Left lung (tissue), 10 donors: Measurements from ENCODE around the gene KIF12. TPM values are rescaled to one million over a fixed set of nuclear protein-coding genes. Genes with fewer than 3 reads are reported as not detected.

Experiments
- ATAC-seq: fragments of 200-7000 bp; cut with Tn5 transposase; one replicate; pipeline ENCODE4 v1.9.1; 2020; ENCODE audit warnings: moderate library complexity
- DNase-seq, 4 donors: peaks; one replicate each; pipeline ENCODE4 v3.0.0-alpha.2; 2013 to 2020
- H3K27ac ChIP-seq, 2 donors: fragments of 200-600 bp; sonication (generic) in 1 of 2; one replicate each; pipeline versions ENCODE4 v1.5.0 to v1.8.0; 2020 to 2021
- H3K27me3 ChIP-seq, 2 donors: fragments of 200-600 bp; sonication (generic) in 1 of 2; one replicate each; pipeline versions ENCODE4 v1.5.0 to v1.8.0; 2020 to 2021
- H3K36me3 ChIP-seq, 2 donors: fragments of 200-600 bp; sonication (generic) in 1 of 2; one replicate each; pipeline versions ENCODE4 v1.5.0 to v1.8.0; 2020 to 2021
- H3K4me1 ChIP-seq, 2 donors: fragments of 200-600 bp; one replicate each; pipeline ENCODE4 v1.8.0; 2021
- H3K4me3 ChIP-seq, 2 donors: fragments of 200-600 bp; sonication (generic) in 1 of 2; one replicate each; pipeline versions ENCODE4 v1.5.0 to v1.8.0; 2020 to 2021; ENCODE audit warnings: mild to moderate bottlenecking in 1 of 2
- H3K9me3 ChIP-seq, 2 donors: fragments of 200-600 bp; sonication (generic) in 1 of 2; one replicate each; pipeline versions ENCODE4 v1.5.0 to v1.8.0; 2020 to 2021
- intact Hi-C, 2 donors: fragments of 100-400 bp; cut with DNase I; formaldehyde crosslinking; loops; one replicate each; pipeline versions ENCODE4 v1.11.2 to v1.14.2; 2022
- polyA plus RNA-seq, 6 donors: library from polyadenylated mRNA; unstranded; fragments of 120-200 nt; gene quantifications; one replicate each; pipeline ENCODE4 v1.2.1, GENCODE V29; 2013; ENCODE audit not compliant: insufficient read length in 6 of 6
- total RNA-seq, 2 donors: library from RNA; stranded (reverse); fragmentation: NEBNext Ultra II Directional; extraction: Animal tissue kit (Norgen Biotek cat#: 25700); gene quantifications; one replicate each; pipeline ENCODE4 v1.2.1, GENCODE V29; 2021
- TF ChIP-seq, protein P1 (sequence below), 2 donors: fragments of 200-600 bp; sonication (generic) in 1 of 2; IDR thresholded peaks; one replicate each; pipeline versions ENCODE4 v1.5.0 to v1.8.0; 2021; ENCODE audit warnings: antibody characterized with exemption in 2 of 2
- donor health status: DM: no; HTN: yes; CAD: no.
- donor health status: DM: no; HTN: no; CAD: no.

Gene KIF12
- total and polyA plus RNA-seq, 8 donors: 2.4 to 54.7 (median 43.3) TPM

DNA sequence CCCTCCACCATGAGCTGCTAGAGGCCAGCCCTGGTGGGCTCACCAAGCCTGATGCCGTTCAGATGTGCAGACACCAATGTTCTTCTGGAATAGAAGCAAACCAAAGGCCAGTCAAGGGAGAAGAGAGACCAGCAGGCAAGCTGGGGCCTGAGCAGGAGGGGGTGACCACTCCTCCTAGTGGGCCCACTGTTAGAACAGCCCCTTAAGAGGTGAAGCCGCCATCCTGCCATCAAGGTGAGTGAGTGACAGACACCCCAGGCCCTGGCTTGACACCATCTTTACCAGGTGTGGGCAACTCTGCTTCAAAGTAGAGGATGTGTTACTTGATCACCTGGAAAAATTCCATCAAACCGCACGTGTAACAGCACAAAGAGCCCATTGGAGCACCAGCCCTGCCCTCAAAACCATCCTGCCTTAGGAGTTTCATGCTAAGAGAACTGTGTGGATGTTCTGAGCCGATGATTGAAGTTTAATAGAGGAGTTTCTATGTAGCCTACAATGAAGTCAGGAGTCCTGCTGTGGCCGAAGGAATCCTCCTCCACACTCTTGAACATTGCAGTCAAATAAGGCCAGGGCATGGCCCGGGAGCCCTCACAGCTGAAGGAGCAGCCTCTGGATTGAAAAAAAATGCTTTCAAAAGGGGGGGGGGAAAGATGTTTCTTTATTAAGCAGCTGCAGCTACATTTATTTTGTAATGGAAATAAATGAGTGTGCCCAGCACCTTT, 41.8 kb downstream of the KIF12 start:
- H3K36me3 ChIP-seq: peaks cover 0 to 7% of the 10 kb centered on the region in 2 donors
- H3K27ac ChIP-seq: no peak overlapping the region
- H3K9me3 ChIP-seq: no peaks in the 10 kb centered on the region
- no peaks in the 10 kb centered on the region for H3K27me3 ChIP-seq
- ATAC-seq (no peak), DNase-seq (no peak)
- H3K4me3 ChIP-seq: no peak overlapping the region
- intact Hi-C loops: no loop called here
- TF ChIP-seq, protein P1, sequence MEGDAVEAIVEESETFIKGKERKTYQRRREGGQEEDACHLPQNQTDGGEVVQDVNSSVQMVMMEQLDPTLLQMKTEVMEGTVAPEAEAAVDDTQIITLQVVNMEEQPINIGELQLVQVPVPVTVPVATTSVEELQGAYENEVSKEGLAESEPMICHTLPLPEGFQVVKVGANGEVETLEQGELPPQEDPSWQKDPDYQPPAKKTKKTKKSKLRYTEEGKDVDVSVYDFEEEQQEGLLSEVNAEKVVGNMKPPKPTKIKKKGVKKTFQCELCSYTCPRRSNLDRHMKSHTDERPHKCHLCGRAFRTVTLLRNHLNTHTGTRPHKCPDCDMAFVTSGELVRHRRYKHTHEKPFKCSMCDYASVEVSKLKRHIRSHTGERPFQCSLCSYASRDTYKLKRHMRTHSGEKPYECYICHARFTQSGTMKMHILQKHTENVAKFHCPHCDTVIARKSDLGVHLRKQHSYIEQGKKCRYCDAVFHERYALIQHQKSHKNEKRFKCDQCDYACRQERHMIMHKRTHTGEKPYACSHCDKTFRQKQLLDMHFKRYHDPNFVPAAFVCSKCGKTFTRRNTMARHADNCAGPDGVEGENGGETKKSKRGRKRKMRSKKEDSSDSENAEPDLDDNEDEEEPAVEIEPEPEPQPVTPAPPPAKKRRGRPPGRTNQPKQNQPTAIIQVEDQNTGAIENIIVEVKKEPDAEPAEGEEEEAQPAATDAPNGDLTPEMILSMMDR (IDR thresholded peaks at IDR 0.05): no peak
- no peaks in the 10 kb centered on the region for H3K4me1 ChIP-seq

DNA sequence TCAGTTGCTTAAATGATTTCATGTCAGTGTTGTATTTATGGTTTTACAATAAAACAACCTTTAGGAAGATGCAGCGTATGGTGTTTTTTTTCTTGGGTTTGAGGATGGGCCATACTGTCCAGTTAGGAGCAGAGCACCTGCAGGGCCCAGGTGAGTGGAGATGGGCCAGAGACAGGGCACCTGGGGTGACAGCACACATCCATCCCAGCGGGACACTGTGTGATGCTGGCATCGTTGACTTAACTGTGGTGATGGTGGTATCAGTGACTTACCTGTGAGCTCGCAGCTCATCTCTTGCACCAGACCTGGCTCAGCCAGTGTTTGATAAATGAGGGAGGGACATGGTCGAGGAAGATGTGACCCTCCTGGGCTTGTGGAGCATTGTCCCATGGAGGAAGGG, 42.6 kb downstream of the KIF12 start:
- no peak for DNase-seq
- Histone ChIP-seq H3K9me3 (no peaks in the 10 kb centered on the region), H3K4me3 (no peak overlapping the region), H3K27me3 (no peaks in the 10 kb centered on the region), H3K36me3 (peaks cover 0 to 14% of the 10 kb centered on the region in 2 donors), H3K27ac (no peak overlapping the region), H3K4me1 (no peaks in the 10 kb centered on the region)
- intact Hi-C loops: no loop called here
- TF ChIP-seq, protein P1 (IDR thresholded peaks at IDR 0.05): no peak
- no peak for ATAC-seq

DNA sequence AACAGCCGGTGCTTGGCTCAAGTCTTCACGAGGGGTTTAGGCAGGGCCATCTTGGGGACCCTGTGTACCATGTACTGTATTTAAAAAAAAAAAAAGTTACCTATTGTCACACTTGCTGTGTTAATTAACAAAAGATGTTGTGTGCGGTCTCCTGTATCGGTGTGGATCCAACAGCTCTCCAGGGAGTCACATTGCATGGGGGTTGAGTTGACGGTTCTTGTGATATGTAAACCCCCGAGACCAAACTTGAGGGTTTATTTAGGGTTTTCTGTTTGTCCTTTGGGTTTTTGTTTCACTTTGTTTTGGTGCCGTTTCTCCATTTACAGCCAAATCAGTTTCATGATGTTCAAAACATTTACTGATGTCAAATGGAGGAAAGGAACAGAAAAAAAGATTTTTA, 43.2 kb downstream of the KIF12 start:
- no peak overlapping the region for H3K27ac ChIP-seq
- H3K36me3 ChIP-seq: peaks cover 0 to 19% of the 10 kb centered on the region in 2 donors
- intact Hi-C loops: no loop called here
- TF ChIP-seq, protein P1 (IDR thresholded peaks at IDR 0.05): no peak
- no peak for ATAC-seq
- H3K27me3 ChIP-seq: no peaks in the 10 kb centered on the region
- H3K4me3 ChIP-seq: no peak overlapping the region
- no peak for DNase-seq
- no peaks in the 10 kb centered on the region for H3K9me3 ChIP-seq
- no peaks in the 10 kb centered on the region for H3K4me1 ChIP-seq

DNA sequence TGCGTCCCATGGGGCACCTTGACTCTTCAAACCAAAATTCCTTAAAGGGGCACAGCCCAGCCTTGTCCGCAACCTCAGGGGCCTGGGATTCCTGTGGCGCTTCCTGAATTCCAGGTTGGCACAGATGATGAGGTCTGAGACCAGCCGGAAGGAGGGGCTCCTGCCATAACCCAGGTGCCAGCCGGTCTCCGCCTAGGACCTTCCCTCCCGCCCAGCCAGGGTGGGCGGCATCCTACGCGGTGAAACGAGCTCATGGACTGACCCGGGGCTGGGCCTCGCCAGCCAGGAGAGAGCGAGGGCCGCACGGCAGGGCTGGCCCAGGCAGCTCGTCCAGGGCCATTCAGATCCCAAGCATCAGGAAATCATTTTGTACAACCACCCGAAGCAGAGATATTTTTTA, 44.0 kb downstream of the KIF12 start:
- Histone ChIP-seq H3K27me3 (no peaks in the 10 kb centered on the region), H3K27ac (no peak overlapping the region), H3K36me3 (peaks cover 0 to 25% of the 10 kb centered on the region in 2 donors), H3K4me1 (no peaks in the 10 kb centered on the region), H3K4me3 (no peak overlapping the region), H3K9me3 (no peaks in the 10 kb centered on the region)
- TF ChIP-seq, protein P1 (IDR thresholded peaks at IDR 0.05): no peak
- ATAC-seq (no peak), DNase-seq (no peak)
- intact Hi-C loops: no loop called here

DNA sequence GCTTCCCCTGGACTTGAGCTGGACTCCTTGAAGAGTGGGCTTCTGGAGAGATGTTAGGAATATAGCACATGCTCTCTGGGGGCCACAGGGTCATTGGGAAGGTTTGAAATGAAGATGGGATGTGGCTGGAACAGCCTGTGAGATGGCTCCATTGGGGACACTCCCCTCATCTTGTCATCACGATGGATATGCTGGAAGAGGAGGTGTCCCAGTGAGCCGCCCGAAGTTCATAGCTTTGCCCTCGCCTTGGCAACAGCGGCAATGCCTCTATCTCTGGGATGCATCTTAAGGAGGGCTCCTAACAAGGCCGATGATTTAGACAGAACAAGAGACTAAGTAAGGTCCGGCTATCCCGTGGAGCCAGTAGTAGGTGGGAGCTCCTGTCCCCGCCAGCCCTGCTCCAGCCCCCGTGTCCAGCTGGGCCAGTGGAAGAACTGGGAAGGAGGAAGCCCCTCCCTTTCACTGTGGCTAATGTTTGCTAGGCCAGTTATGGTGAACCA, 44.9 kb downstream of the KIF12 start:
- ATAC-seq: no peak
- Histone ChIP-seq H3K4me3 (no peak overlapping the region), H3K27ac (no peak overlapping the region), H3K9me3 (no peaks in the 10 kb centered on the region), H3K36me3 (peaks cover 0 to 33% of the 10 kb centered on the region in 2 donors), H3K27me3 (no peaks in the 10 kb centered on the region), H3K4me1 (no peaks in the 10 kb centered on the region)
- intact Hi-C loops: no loop called here
- no peak for DNase-seq
- TF ChIP-seq, protein P1 (IDR thresholded peaks at IDR 0.05): no peak
